Esophagus muscularis mucosa (tissue), 4 donors: ENCODE results near the gene RNF126. TPM values are rescaled to one million over a fixed set of nuclear protein-coding genes. Genes with fewer than 3 reads are reported as not detected.
"Not testable (repeated sequence)": the region's sequence is repeated elsewhere in the genome, so short reads cannot be mapped to it uniquely, and the experiment has no call there.

ENCODE experiments used
- DNase-seq: peaks from one replicate; pipeline ENCODE4 v3.0.0-alpha.2; 2017; ENCODE audit errors: extremely low spot score
- H3K27ac ChIP-seq, 4 donors: fragments of 200-600 bp; sonication (generic); replicated peaks in 1 of 4; 1 replicate in 3 of 4; 2 replicates in 1 of 4; pipeline ENCODE4 v1.5.1; 2016 to 2019; ENCODE audit warnings: mild to moderate bottlenecking in 1 of 4
- H3K27me3 ChIP-seq, 4 donors: fragments of 200-600 bp; sonication (generic); one replicate each; pipeline versions ENCODE4 v1.5.1 to v1.6.0; 2016 to 2019
- H3K36me3 ChIP-seq, 4 donors: fragments of 200-600 bp; sonication (generic); one replicate each; pipeline ENCODE4 v1.5.1; 2016 to 2019
- H3K4me1 ChIP-seq, 4 donors: fragments of 200-600 bp; sonication (generic); one replicate each; pipeline ENCODE4 v1.5.1; 2016 to 2019
- H3K4me3 ChIP-seq, 4 donors: fragments of 200-600 bp; sonication (generic); 1 replicate in 2 of 4; 2 replicates in 2 of 4; pipeline ENCODE4 v1.5.1; 2016 to 2019; ENCODE audit warnings: mild to moderate bottlenecking in 4 of 4, moderate library complexity in 1 of 4
- H3K9me3 ChIP-seq, 4 donors: fragments of 200-600 bp; sonication (generic); 1 replicate in 3 of 4; 2 replicates in 1 of 4; pipeline ENCODE4 v1.5.1; 2016 to 2019
- CTCF ChIP-seq, 3 experiments: fragments of 200-600 bp in 2 of 3; fragments of 450-650 bp in 1 of 3; sonication (generic) in 2 of 3; IDR thresholded peaks; one replicate each; pipeline ENCODE4 v1.5.1; 2017 to 2019; ENCODE audit warnings: antibody characterized with exemption in 3 of 3, mild to moderate bottlenecking in 2 of 3, moderate library complexity in 1 of 3
- EP300 ChIP-seq: sonication (generic); formaldehyde crosslinking; IDR thresholded peaks from one replicate; pipeline ENCODE4 v1.6.1; 2017; ENCODE audit warnings: antibody characterized with exemption
- POLR2A ChIP-seq: fragments of 450-650 bp; IDR thresholded peaks from one replicate; pipeline ENCODE4 v1.6.1; 2017; ENCODE audit warnings: antibody characterized with exemption, moderate library complexity, mild to moderate bottlenecking, low read depth
- POLR2AphosphoS5 ChIP-seq, 2 donors: sonication (generic); formaldehyde crosslinking; IDR thresholded peaks; one replicate each; pipeline ENCODE4 v1.6.1; 2017; ENCODE audit warnings: antibody characterized with exemption in 2 of 2
- WGBS: methylation state at CpG from one replicate; pipeline ENCODE4 v1.1.5; 2018; 5-methylcytosine and 5-hydroxymethylcytosine counted together
- intact Hi-C: fragments of 100-400 bp; cut with DNase I; formaldehyde crosslinking; loops from one replicate; pipeline ENCODE4 v1.15.1; 2023
- total RNA-seq, 4 donors: library from RNA; depleted of rRNA; stranded (reverse); fragments of >200 nt; gene quantifications; one replicate each; pipeline versions ENCODE4 v1.1.0 to v1.2.1, GENCODE V29; 2016

The RNF126 gene
- total RNA-seq, 4 donors from 2014 or later: 41.5 to 63.5 (median 62.3) TPM

DNA sequence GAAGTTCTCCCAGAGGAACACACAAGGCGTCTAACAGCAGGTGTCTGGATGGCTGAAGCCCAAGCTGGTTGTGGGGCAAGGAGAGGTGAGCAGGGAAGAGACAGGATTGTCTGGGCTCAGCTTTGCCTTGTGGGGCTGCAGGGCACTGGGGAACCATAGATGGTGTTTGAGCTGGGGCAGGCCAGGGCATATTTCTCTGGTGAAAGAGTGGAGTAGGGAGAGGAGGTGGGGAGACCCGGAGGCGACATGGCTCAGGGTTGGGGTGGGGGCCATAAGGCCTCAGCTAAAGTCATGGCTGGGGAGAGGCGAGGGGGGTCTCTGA is 40.3 kb upstream of the RNF126 start:
- peaks cover 20 to 34% (median 26%) of the 10 kb centered on the region in 4 donors for H3K4me1 ChIP-seq
- H3K27me3 ChIP-seq: peaks cover 0 to 36% (median 2%) of the 10 kb centered on the region in 4 donors
- peaks cover 0 to 3% (median 0%) of the 10 kb centered on the region in 4 donors for H3K9me3 ChIP-seq
- TF ChIP-seq EP300: no peak
- no peak for TF ChIP-seq POLR2AphosphoS5 (IDR thresholded peaks at IDR 0.05)
- TF ChIP-seq POLR2A: no peak
- no peak for TF ChIP-seq CTCF (IDR thresholded peaks at IDR 0.05)
- 44% methylated on average over 4 of the region's 4 CpGs for WGBS
- peak overlapping the region; percentile 32 to 48 (median 34) for H3K4me3 ChIP-seq
- peak overlapping the region in 3 of 4 donors; percentile 7 to 48 (median 11) for H3K27ac ChIP-seq
- no peak for DNase-seq
- H3K36me3 ChIP-seq: no peaks in the 10 kb centered on the region
- intact Hi-C loops: no loop called here

GRCh38 chr19:702847-703246 is 39.8 kb upstream of the RNF126 start:
- Histone ChIP-seq H3K4me3 (peak overlapping the region in 2 of 4 donors; percentile 33 to 48), H3K27me3 (peaks cover 0 to 36% (median 2%) of the 10 kb centered on the region in 4 donors), H3K4me1 (peaks cover 15 to 30% (median 22%) of the 10 kb centered on the region in 4 donors)
- H3K9me3 ChIP-seq, H3K36me3 ChIP-seq, DNase-seq, H3K27ac ChIP-seq, intact Hi-C loops: not testable (repeated sequence)
- WGBS: 71% methylated on average over 6 of the region's 6 CpGs

- H3K27ac ChIP-seq, DNase-seq, H3K36me3 ChIP-seq, intact Hi-C loops, H3K4me3 ChIP-seq, H3K9me3 ChIP-seq: not testable (repeated sequence)
- WGBS: 89% methylated on average over 14 of the region's 14 CpGs
- H3K4me1 ChIP-seq: peaks cover 8 to 18% (median 15%) of the 10 kb centered on the region in 4 donors
- peaks cover 0 to 59% (median 2%) of the 10 kb centered on the region in 4 donors for H3K27me3 ChIP-seq
These were observed 36.9 kb upstream of the RNF126 start for GRCh38 chr19:699885-700284.

DNA sequence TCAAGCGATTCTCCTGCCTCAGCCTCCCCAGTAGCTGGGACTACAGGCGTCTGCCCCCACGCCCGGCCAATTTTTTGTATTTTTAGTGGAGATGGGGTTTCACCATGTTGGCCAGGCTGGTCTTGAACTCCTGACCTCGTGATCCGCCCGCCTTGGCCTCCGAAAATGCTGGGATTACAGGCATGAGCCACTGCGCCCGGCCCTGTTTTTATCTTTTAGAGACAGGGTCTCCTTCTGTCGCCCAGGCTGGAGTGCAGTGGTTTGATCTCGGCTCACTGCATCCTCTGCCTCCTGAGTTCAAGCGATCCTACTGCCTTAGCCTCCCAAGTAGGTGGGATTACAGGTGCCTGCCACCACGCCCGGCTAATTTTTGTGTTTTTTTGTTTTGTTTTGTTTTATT is 35.5 kb upstream of the RNF126 start:
- H3K9me3 ChIP-seq, H3K4me1 ChIP-seq, intact Hi-C loops, H3K27ac ChIP-seq, H3K4me3 ChIP-seq, DNase-seq, H3K36me3 ChIP-seq: not testable (repeated sequence)
- 91% methylated on average over 15 of the region's 15 CpGs for WGBS
- H3K27me3 ChIP-seq: peaks cover 0 to 51% (median 0%) of the 10 kb centered on the region in 4 donors

GRCh38 chr19:695352-695949 is 32.4 kb upstream of the RNF126 start, which contains the start of gene PRSS57:
TSS of gene PRSS57 (minus strand) at chr19:695452. CDS start at chr19:695430, 22 bp downstream.
- no peak within 1 kb of the TSS for H3K4me3 ChIP-seq

More at GRCh38 chr19:695352-695949, 32.4 kb upstream of the RNF126 start, which contains the start of gene PRSS57:
- 77% methylated on average over 26 of the region's 31 CpGs for WGBS
- no peaks in the 10 kb centered on the region for H3K9me3 ChIP-seq
- H3K27ac ChIP-seq: no peak within 1 kb of the TSS
- H3K4me1 ChIP-seq: no peaks in the 10 kb centered on the region
- no peak for DNase-seq
- intact Hi-C loops: no loop called here
- TF ChIP-seq EP300 (no peak), POLR2AphosphoS5 (IDR thresholded peaks at IDR 0.05) (no peak), CTCF (IDR thresholded peaks at IDR 0.05) (no peak), POLR2A (no peak)
- no peaks in the 10 kb centered on the region for H3K36me3 ChIP-seq
- peaks cover 0 to 33% (median 0%) of the 10 kb centered on the region in 4 donors for H3K27me3 ChIP-seq
